HL-60 (cell line): ENCODE data around the gene AAMDC.
"Not testable (repeated sequence)": the region's sequence is repeated elsewhere in the genome, so short reads cannot be mapped to it uniquely, and the experiment has no call there.

Source experiments
- DNase-seq, 2 experiments: peaks; one replicate each; pipeline ENCODE4 v3.0.0-alpha.2; 2010 to 2020; ENCODE audit warnings: low read depth in 1 of 2, low spot score in 1 of 2
- H3K27ac ChIP-seq: fragments of 250-450 bp; sonication (Bioruptor Pico); replicated peaks from 2 replicates; pipeline ENCODE4 v1.5.1; 2020; ENCODE audit warnings: mild to moderate bottlenecking, moderate library complexity
- H3K27me3 ChIP-seq: fragments of 250-450 bp; sonication (Bioruptor Pico); 2 replicates; pipeline ENCODE4 v1.5.1; 2021; ENCODE audit warnings: mild to moderate bottlenecking, moderate library complexity; ENCODE audit not compliant: insufficient read depth, poor library complexity, severe bottlenecking
- H3K4me3 ChIP-seq: replicated peaks from 2 replicates; pipeline ENCODE4 v1.5.1; 2011; ENCODE audit warnings: mild to moderate bottlenecking, control low read depth, low read length; ENCODE audit not compliant: insufficient read depth
- GABPA ChIP-seq: IDR thresholded peaks from 2 replicates; pipeline ENCODE4 v1.6.1; 2012; ENCODE audit warnings: low read depth
- POLR2AphosphoS5 ChIP-seq: IDR thresholded peaks from 2 replicates; pipeline ENCODE4 v1.6.1; 2012; ENCODE audit warnings: low read depth
- SPI1 ChIP-seq: IDR thresholded peaks from 2 replicates; pipeline ENCODE4 v1.6.1; 2012; ENCODE audit warnings: low read depth, mild to moderate bottlenecking, borderline replicate concordance
- TF ChIP-seq, protein P1 (sequence below): IDR thresholded peaks from 2 replicates; pipeline ENCODE4 v1.6.1; 2012; ENCODE audit warnings: low read depth; ENCODE audit not compliant: insufficient replicate concordance
- TF ChIP-seq, protein P2 (sequence below): IDR thresholded peaks from one replicate; pipeline ENCODE4 v1.5.1; 2011; ENCODE audit warnings: low read length, control low read depth, inconsistent platforms; ENCODE audit not compliant: insufficient read depth

The AAMDC gene

DNA sequence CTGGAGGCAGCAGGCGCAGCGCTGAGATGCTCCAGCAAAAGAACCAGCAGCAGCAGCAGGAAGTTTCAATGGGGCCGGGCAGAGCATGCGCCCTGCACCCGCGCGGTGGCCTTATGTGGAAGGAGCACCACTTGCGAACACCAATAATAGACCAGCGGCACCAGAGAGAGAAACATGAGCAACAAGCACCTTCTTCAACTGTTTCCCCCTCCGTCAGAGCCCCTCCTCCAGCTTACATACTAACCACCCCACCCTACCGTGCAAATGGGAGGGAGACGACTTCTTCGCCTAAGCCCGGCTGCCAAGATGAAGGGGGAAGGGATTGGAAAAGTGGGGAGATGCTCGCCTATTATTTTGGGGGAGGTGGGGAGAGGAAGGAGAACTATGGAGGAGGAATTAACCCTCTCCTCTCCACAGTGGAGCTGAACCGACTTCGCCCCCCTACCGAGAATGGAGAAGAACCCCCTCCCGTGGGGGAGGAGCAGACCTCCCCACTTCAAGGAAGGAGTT, 1.5 kb upstream of the AAMDC start:
- DNase-seq: peak; percentile 56 to 91
- H3K27ac ChIP-seq: peak overlapping the region; percentile 93
- TF ChIP-seq GABPA: no peak
- TF ChIP-seq, protein P1, sequence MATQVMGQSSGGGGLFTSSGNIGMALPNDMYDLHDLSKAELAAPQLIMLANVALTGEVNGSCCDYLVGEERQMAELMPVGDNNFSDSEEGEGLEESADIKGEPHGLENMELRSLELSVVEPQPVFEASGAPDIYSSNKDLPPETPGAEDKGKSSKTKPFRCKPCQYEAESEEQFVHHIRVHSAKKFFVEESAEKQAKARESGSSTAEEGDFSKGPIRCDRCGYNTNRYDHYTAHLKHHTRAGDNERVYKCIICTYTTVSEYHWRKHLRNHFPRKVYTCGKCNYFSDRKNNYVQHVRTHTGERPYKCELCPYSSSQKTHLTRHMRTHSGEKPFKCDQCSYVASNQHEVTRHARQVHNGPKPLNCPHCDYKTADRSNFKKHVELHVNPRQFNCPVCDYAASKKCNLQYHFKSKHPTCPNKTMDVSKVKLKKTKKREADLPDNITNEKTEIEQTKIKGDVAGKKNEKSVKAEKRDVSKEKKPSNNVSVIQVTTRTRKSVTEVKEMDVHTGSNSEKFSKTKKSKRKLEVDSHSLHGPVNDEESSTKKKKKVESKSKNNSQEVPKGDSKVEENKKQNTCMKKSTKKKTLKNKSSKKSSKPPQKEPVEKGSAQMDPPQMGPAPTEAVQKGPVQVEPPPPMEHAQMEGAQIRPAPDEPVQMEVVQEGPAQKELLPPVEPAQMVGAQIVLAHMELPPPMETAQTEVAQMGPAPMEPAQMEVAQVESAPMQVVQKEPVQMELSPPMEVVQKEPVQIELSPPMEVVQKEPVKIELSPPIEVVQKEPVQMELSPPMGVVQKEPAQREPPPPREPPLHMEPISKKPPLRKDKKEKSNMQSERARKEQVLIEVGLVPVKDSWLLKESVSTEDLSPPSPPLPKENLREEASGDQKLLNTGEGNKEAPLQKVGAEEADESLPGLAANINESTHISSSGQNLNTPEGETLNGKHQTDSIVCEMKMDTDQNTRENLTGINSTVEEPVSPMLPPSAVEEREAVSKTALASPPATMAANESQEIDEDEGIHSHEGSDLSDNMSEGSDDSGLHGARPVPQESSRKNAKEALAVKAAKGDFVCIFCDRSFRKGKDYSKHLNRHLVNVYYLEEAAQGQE: no peak
- TF ChIP-seq POLR2AphosphoS5: no peak
- no peak for TF ChIP-seq SPI1
- TF ChIP-seq, protein P2, sequence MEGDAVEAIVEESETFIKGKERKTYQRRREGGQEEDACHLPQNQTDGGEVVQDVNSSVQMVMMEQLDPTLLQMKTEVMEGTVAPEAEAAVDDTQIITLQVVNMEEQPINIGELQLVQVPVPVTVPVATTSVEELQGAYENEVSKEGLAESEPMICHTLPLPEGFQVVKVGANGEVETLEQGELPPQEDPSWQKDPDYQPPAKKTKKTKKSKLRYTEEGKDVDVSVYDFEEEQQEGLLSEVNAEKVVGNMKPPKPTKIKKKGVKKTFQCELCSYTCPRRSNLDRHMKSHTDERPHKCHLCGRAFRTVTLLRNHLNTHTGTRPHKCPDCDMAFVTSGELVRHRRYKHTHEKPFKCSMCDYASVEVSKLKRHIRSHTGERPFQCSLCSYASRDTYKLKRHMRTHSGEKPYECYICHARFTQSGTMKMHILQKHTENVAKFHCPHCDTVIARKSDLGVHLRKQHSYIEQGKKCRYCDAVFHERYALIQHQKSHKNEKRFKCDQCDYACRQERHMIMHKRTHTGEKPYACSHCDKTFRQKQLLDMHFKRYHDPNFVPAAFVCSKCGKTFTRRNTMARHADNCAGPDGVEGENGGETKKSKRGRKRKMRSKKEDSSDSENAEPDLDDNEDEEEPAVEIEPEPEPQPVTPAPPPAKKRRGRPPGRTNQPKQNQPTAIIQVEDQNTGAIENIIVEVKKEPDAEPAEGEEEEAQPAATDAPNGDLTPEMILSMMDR: no peak
- H3K4me3 ChIP-seq: peak overlapping the region; percentile 97
- H3K27me3 ChIP-seq: no peaks in the 10 kb centered on the region

DNA sequence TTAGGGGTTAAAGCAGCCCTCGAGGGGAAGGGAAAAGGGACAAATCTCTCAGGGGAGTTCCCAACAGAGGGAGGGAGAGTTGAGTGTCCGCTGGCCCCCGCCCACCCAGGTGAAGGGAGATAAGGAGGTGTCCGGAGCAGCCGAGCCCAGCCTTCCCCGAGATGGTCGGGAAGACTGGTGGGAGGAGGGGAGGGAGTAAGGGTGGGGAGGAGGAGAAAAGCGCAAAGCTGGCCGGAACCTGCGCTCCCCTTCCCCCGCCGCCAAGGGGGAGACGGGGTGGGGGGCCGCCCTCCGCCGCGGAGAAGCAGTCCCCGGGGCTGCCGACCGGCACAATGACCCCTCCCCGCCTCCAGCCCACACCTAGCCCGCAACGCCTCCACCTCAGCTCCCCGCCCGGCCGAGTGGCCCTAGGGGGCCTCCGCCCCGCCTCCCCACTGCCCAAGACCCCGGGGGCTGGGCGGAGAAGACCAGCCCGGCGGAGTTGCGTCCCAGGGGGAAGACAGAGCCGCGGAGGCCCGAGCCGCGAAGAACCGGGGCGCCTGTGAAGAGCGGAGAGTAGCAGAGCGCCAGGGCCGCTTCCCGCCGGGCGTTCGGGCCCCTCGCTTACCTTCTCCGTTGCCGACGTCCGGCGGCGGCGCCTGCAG, 901 bp upstream of the AAMDC start:
- Histone ChIP-seq H3K4me3 (peak overlapping the region; percentile 97), H3K27ac (peak overlapping the region; percentile 93), H3K27me3 (no peaks in the 10 kb centered on the region)
- DNase-seq: peak in 1 of 2 experiments; percentile 24
- no peak for TF ChIP-seq POLR2AphosphoS5
- no peak for TF ChIP-seq GABPA
- no peak for TF ChIP-seq SPI1
- TF ChIP-seq, protein P2: no peak
- TF ChIP-seq, protein P1: no peak

DNA sequence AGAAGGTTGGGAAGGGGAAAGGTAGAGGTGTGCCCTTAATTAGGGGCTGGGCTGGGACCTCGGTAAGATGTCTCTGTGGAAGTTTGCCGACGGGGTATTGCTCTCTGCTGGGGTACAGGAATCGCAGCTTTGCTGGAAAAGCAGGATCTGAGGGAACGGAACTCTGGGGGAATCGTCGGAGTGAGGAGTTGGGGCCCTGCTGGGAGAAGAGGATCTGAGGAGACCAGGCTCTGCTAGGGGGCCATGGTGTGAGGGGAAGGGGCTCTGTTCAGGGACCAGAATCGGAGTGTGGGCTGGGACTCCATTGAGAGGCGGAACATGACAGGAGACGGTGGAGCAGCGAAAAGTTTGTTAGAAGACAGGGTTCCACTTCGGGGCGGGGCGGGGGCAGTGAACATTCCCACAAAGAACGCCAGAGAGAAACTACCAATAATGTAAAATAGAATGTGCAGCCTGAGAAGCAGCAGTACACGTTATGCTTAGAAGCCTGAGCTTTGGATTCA, 456 bp downstream of the AAMDC start:
- peak overlapping the region; percentile 97 for H3K4me3 ChIP-seq
- TF ChIP-seq SPI1: no peak
- TF ChIP-seq, protein P1: no peak
- TF ChIP-seq, protein P2: no peak
- no peak for TF ChIP-seq GABPA
- no peak for TF ChIP-seq POLR2AphosphoS5
- DNase-seq: peak in 1 of 2 experiments; percentile 17
- H3K27ac ChIP-seq: peak overlapping the region; percentile 50
- no peaks in the 10 kb centered on the region for H3K27me3 ChIP-seq

DNA sequence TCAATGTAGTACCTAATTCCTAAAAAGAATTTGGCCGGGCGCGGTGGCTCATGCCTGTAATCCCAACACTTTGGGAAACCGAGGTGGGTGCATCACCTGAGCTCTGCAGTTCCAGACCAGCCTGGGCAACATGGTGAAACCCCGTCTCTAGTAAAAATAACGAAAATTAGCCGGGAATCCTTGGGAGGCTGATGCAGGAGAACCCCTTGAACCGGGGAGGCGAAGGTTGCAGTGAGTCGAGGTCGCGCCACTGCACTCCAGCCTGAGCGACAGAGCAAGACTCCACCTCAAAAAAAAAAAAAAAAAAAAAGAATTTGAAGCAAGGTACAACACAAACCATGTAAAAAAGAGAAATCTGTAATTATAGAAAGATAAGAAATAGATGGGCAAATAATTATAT, 1.2 kb downstream of the AAMDC start:
- not testable (repeated sequence) for H3K27ac ChIP-seq

More for the DNA sequence above, 1.2 kb downstream of the AAMDC start:
- H3K27me3 ChIP-seq, H3K4me3 ChIP-seq, DNase-seq: not testable (repeated sequence)
